Esophagus muscularis mucosa (tissue), 4 donors: ENCODE results near the gene CMPK1. TPM values are rescaled to one million over a fixed set of nuclear protein-coding genes. Genes with fewer than 3 reads are reported as not detected.

Experiments used
- DNase-seq: peaks from one replicate; pipeline ENCODE4 v3.0.0-alpha.2; 2017; ENCODE audit errors: extremely low spot score
- H3K27ac ChIP-seq, 4 donors: fragments of 200-600 bp; sonication (generic); replicated peaks in 1 of 4; 1 replicate in 3 of 4; 2 replicates in 1 of 4; pipeline ENCODE4 v1.5.1; 2016 to 2019; ENCODE audit warnings: mild to moderate bottlenecking in 1 of 4
- H3K27me3 ChIP-seq, 4 donors: fragments of 200-600 bp; sonication (generic); one replicate each; pipeline versions ENCODE4 v1.5.1 to v1.6.0; 2016 to 2019
- H3K36me3 ChIP-seq, 4 donors: fragments of 200-600 bp; sonication (generic); one replicate each; pipeline ENCODE4 v1.5.1; 2016 to 2019
- H3K4me1 ChIP-seq, 4 donors: fragments of 200-600 bp; sonication (generic); one replicate each; pipeline ENCODE4 v1.5.1; 2016 to 2019
- H3K4me3 ChIP-seq, 4 donors: fragments of 200-600 bp; sonication (generic); 1 replicate in 2 of 4; 2 replicates in 2 of 4; pipeline ENCODE4 v1.5.1; 2016 to 2019; ENCODE audit warnings: mild to moderate bottlenecking in 4 of 4, moderate library complexity in 1 of 4
- H3K9me3 ChIP-seq, 4 donors: fragments of 200-600 bp; sonication (generic); 1 replicate in 3 of 4; 2 replicates in 1 of 4; pipeline ENCODE4 v1.5.1; 2016 to 2019
- EP300 ChIP-seq: sonication (generic); formaldehyde crosslinking; IDR thresholded peaks from one replicate; pipeline ENCODE4 v1.6.1; 2017; ENCODE audit warnings: antibody characterized with exemption
- POLR2A ChIP-seq: fragments of 450-650 bp; IDR thresholded peaks from one replicate; pipeline ENCODE4 v1.6.1; 2017; ENCODE audit warnings: antibody characterized with exemption, moderate library complexity, mild to moderate bottlenecking, low read depth
- POLR2AphosphoS5 ChIP-seq, 2 donors: sonication (generic); formaldehyde crosslinking; IDR thresholded peaks; one replicate each; pipeline ENCODE4 v1.6.1; 2017; ENCODE audit warnings: antibody characterized with exemption in 2 of 2
- WGBS: methylation state at CpG from one replicate; pipeline ENCODE4 v1.1.5; 2018; 5-methylcytosine and 5-hydroxymethylcytosine counted together
- intact Hi-C: fragments of 100-400 bp; cut with DNase I; formaldehyde crosslinking; loops from one replicate; pipeline ENCODE4 v1.15.1; 2023
- total RNA-seq, 4 donors: library from RNA; depleted of rRNA; stranded (reverse); fragments of >200 nt; gene quantifications; one replicate each; pipeline versions ENCODE4 v1.1.0 to v1.2.1, GENCODE V29; 2016
- TF ChIP-seq, protein P1 (sequence below), 3 experiments: fragments of 200-600 bp in 2 of 3; fragments of 450-650 bp in 1 of 3; sonication (generic) in 2 of 3; IDR thresholded peaks; one replicate each; pipeline ENCODE4 v1.5.1; 2017 to 2019; ENCODE audit warnings: antibody characterized with exemption in 3 of 3, mild to moderate bottlenecking in 2 of 3, moderate library complexity in 1 of 3

Gene CMPK1
- total RNA-seq, 4 donors from 2014 or later, result 94.6 to 167 (median 121) TPM

DNA sequence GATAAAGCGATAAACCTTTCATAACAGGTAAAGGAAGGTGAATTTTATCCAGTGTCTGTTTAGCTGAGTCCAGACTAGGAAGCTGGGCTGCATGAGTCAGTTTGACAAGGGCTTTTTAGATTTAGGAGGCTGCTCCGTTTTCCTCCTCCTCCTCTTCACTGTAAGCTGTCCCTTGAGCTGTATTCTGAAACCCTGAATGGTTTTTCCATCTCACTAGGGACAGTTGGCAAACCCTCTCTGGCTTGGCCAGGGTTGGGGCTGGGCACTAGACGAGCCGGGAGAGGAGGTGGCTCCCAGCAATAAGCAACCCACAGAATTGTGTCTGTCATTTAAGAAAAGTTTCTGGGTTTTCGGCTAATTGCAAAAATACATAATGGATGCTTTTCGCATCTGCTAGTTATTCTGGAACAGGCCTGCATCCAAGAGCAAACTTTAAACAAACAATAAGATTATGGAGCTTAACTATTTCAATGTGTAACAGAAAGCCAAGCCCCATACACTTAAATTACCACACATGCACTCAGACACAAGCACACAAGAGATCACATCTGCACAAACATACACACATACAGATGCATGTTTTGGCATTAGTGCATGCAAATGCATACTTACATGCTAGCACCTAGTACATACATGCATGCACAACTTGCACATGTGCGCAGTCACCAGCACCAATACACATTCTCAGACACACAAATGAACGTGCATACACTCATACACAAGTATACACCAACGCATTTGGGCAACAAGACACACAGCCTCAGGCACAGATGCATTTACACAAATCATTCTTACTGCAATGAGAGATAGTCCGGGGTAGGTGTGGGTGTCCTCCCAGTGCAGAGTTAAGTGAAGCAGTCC is 54.7 kb downstream of the CMPK1 start:
- peaks cover 0 to 6% (median 0%) of the 10 kb centered on the region in 4 donors for H3K36me3 ChIP-seq
- H3K27me3 ChIP-seq, result peaks cover 0 to under 1% (median 0%) of the 10 kb centered on the region in 4 donors
- intact Hi-C loops, result no loop called here
- no peak overlapping the region for H3K27ac ChIP-seq
- WGBS, result 30% methylated on average over 10 of the region's 10 CpGs
- H3K4me3 ChIP-seq, result no peak overlapping the region
- TF ChIP-seq POLR2A, result no peak
- TF ChIP-seq POLR2AphosphoS5 (IDR thresholded peaks at IDR 0.05), result peak in 1 of 2 donors; percentile 43
- no peak for DNase-seq
- peaks cover 0 to 15% (median 11%) of the 10 kb centered on the region in 4 donors for H3K4me1 ChIP-seq
- no peaks in the 10 kb centered on the region for H3K9me3 ChIP-seq

DNA sequence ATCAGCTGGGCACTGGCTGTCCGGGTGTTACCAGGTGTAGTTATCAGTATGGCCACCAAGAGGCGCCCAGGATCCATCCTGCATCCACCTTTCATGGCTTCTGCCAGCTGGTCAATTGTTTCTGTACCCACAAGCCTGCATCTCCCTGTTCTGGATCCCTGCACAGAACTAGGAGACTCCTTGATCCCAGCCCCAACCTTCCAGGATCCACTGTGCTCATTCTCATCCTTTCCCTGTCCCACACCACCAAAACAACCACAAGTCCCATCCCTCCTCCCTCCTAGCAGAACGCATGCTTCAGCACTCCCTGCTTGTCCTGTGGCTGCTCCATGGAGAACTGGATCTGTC is 55.3 kb downstream of the CMPK1 start:
- TF ChIP-seq, protein P1, sequence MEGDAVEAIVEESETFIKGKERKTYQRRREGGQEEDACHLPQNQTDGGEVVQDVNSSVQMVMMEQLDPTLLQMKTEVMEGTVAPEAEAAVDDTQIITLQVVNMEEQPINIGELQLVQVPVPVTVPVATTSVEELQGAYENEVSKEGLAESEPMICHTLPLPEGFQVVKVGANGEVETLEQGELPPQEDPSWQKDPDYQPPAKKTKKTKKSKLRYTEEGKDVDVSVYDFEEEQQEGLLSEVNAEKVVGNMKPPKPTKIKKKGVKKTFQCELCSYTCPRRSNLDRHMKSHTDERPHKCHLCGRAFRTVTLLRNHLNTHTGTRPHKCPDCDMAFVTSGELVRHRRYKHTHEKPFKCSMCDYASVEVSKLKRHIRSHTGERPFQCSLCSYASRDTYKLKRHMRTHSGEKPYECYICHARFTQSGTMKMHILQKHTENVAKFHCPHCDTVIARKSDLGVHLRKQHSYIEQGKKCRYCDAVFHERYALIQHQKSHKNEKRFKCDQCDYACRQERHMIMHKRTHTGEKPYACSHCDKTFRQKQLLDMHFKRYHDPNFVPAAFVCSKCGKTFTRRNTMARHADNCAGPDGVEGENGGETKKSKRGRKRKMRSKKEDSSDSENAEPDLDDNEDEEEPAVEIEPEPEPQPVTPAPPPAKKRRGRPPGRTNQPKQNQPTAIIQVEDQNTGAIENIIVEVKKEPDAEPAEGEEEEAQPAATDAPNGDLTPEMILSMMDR (IDR thresholded peaks at IDR 0.05), result peak; percentile 45 to 69 (median 51)
- TF ChIP-seq POLR2AphosphoS5 (IDR thresholded peaks at IDR 0.05), result no peak
- intact Hi-C loops, result no loop called here
- Histone ChIP-seq H3K9me3 (no peaks in the 10 kb centered on the region), H3K4me3 (no peak overlapping the region), H3K27me3 (peaks cover 0 to 6% (median 0%) of the 10 kb centered on the region in 4 donors), H3K4me1 (peaks cover 0 to 15% (median 11%) of the 10 kb centered on the region in 4 donors), H3K27ac (no peak overlapping the region), H3K36me3 (no peaks in the 10 kb centered on the region)
- 31% methylated on average over 3 of the region's 3 CpGs for WGBS
- no peak for DNase-seq

DNA sequence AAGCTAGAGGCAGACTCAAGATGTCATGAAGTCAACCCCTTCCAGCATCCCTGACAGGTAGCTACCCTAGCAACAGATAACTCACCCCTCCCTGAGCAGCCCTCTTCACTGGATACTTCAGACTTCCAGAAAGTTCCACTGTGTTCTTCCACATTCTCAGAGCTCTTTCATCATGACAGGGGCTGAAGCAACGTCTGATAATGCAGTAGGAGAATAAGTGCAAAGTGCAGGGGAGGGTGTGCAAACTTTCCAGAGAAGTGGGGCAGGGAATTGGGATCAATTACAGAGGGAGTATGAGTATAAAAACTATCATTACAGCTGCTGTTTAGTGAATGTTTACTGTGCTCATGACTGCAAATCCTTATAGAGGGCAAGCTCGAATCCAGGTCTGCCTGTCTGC is 56.1 kb downstream of the CMPK1 start:
- TF ChIP-seq, protein P1 (IDR thresholded peaks at IDR 0.05), result no peak
- TF ChIP-seq POLR2A (no peak), EP300 (no peak)
- WGBS, result 54% methylated on average over 2 of the region's 2 CpGs
- intact Hi-C loops, result no loop called here

DNA sequence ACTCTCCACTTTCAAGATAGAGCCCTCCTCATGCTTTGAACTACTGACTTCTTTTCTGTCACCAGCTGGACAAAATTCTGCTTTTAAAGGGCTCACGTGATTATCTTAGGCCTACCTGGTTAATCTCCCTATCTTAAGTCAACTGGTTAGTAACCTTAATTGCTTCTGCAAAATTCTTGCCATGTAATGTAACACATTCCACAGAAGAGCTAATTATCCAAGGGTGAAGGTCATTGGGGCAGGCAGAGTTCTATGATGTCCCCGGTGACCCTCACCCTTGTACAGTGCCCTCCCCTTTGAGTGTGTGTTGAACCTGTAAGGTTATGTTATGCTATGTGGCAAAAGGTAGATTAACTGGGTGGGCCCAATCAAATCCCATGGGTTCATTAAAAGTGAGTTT is 57.3 kb downstream of the CMPK1 start:
- 100% methylated on average over 2 of the region's 2 CpGs for WGBS

More for the DNA sequence above, 56.1 kb downstream of the CMPK1 start:
- H3K9me3 ChIP-seq, result no peaks in the 10 kb centered on the region
- peaks cover 0 to 15% (median 11%) of the 10 kb centered on the region in 4 donors for H3K4me1 ChIP-seq
- H3K4me3 ChIP-seq, result no peak overlapping the region
- DNase-seq, result no peak
- H3K27me3 ChIP-seq, result peaks cover 0 to 6% (median 0%) of the 10 kb centered on the region in 4 donors
- H3K27ac ChIP-seq, result no peak overlapping the region
- H3K36me3 ChIP-seq, result no peaks in the 10 kb centered on the region

DNA sequence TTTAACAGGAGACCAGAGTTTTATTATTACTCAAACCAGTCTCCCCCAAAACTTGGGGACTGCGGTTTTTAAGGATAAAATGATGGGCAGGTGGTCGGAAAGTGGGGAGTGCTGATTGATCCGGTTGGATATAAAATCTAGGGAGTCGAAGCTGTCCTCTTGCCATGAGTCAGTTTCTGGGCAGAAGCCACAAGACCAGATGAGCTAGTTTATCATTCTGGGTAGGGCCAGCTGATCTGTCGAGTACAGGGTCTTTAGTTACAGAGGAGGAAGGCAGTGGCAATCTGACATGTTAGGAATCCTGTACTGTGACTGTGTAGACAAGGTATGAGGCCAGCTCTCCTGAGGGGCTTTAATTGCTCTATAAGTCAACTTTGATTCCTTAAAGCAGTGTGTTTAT is 59.6 kb downstream of the CMPK1 start:
- DNase-seq, result peak; percentile 86
- peaks cover 0 to 12% (median 10%) of the 10 kb centered on the region in 4 donors for H3K4me1 ChIP-seq
- intact Hi-C loops, result no loop called here
- TF ChIP-seq EP300 (no peak), POLR2A (no peak), POLR2AphosphoS5 (IDR thresholded peaks at IDR 0.05) (no peak)
- TF ChIP-seq, protein P1 (IDR thresholded peaks at IDR 0.05), result no peak
- no peaks in the 10 kb centered on the region for H3K9me3 ChIP-seq
- H3K4me3 ChIP-seq, result no peak overlapping the region
- peaks cover 0 to 27% (median 3%) of the 10 kb centered on the region in 4 donors for H3K27me3 ChIP-seq
- H3K36me3 ChIP-seq, result no peaks in the 10 kb centered on the region
- 74% methylated on average over 5 of the region's 5 CpGs for WGBS
- no peak overlapping the region for H3K27ac ChIP-seq

More for the DNA sequence above, 57.3 kb downstream of the CMPK1 start:
- no peak for DNase-seq
- TF ChIP-seq EP300, result no peak
- no peak for TF ChIP-seq POLR2AphosphoS5 (IDR thresholded peaks at IDR 0.05)
- TF ChIP-seq, protein P1 (IDR thresholded peaks at IDR 0.05), result no peak
- no peak for TF ChIP-seq POLR2A
- Histone ChIP-seq H3K4me3 (no peak overlapping the region), H3K27ac (no peak overlapping the region), H3K36me3 (no peaks in the 10 kb centered on the region), H3K4me1 (peaks cover 0 to 15% (median 11%) of the 10 kb centered on the region in 4 donors), H3K9me3 (no peaks in the 10 kb centered on the region), H3K27me3 (peaks cover 0 to 6% (median 0%) of the 10 kb centered on the region in 4 donors)
- intact Hi-C loops, result no loop called here
